ENCODE measurements around the gene ZMYND19. TPM values are rescaled to one million over a fixed set of nuclear protein-coding genes. Genes with fewer than 3 reads are reported as not detected.

ZMYND19 gene
- total and polyA plus RNA-seq, 2 of the 8 experiments (the other 6 are each of a cell fraction or from before 2014, with no cell fraction given) = 42.4 to 58.7 TPM

GRCh38 chr9:137564134-137564533 lies 26.2 kb downstream of the ZMYND19 start (continued):
- TF ChIP-seq BACH1 (IDR thresholded peaks at IDR 0.05; ENCODE audit: low read length) (no peak), KDM4A (IDR thresholded peaks at IDR 0.05; ENCODE audit: low read depth, low read length, severe bottlenecking) (no peak), TCF12 (IDR thresholded peaks at IDR 0.05; ENCODE audit: low read depth, low read length) (no peak)

All from H1 (cell line).